Trophoblast cell (in vitro differentiated cells and primary cell): ENCODE results near the gene GRIK4.

Source experiments
- DNase-seq, 2 donors: peaks; one replicate each; pipeline ENCODE4 v3.0.0-alpha.2; 2016
- H2AFZ ChIP-seq: 2 replicates; pipeline ENCODE4 v1.6.1; 2013; ENCODE audit warnings: low read length, moderate library complexity, mild to moderate bottlenecking; ENCODE audit not compliant: insufficient read depth, poor library complexity
- H2AK5ac ChIP-seq: 2 replicates; pipeline ENCODE4 v1.6.1; 2013; ENCODE audit warnings: mild to moderate bottlenecking, low read length
- H2BK120ac ChIP-seq: 2 replicates; pipeline ENCODE4 v1.6.1; 2013; ENCODE audit warnings: low read length, mild to moderate bottlenecking, moderate library complexity; ENCODE audit not compliant: insufficient read depth, poor library complexity
- H2BK12ac ChIP-seq: 2 replicates; pipeline ENCODE4 v1.6.1; 2013; ENCODE audit warnings: mild to moderate bottlenecking, low read length, moderate library complexity
- H2BK5ac ChIP-seq: 2 replicates; pipeline ENCODE4 v1.6.1; 2013; ENCODE audit warnings: low read length, low read depth, moderate library complexity, mild to moderate bottlenecking; ENCODE audit not compliant: poor library complexity
- H3K14ac ChIP-seq: 2 replicates; pipeline ENCODE4 v1.6.1; 2013; ENCODE audit warnings: mild to moderate bottlenecking, low read length
- H3K18ac ChIP-seq: 2 replicates; pipeline ENCODE4 v1.6.1; 2013; ENCODE audit warnings: mild to moderate bottlenecking, low read length
- H3K23ac ChIP-seq: 2 replicates; pipeline ENCODE4 v1.6.1; 2013; ENCODE audit warnings: low read length
- H3K27ac ChIP-seq: 2 replicates; pipeline ENCODE4 v1.5.1; 2013; ENCODE audit warnings: low read depth, mild to moderate bottlenecking, inconsistent platforms, low read length, moderate library complexity
- H3K27me3 ChIP-seq: 2 replicates; pipeline ENCODE4 v1.6.1; 2013; ENCODE audit warnings: inconsistent platforms, mild to moderate bottlenecking, low read length, moderate library complexity; ENCODE audit not compliant: insufficient read depth
- H3K36me3 ChIP-seq, 2 experiments: 1 replicate in 1 of 2; 2 replicates in 1 of 2; pipeline ENCODE4 v1.6.1; 2013; ENCODE audit warnings: low read length in 2 of 2, mild to moderate bottlenecking in 2 of 2, moderate library complexity in 1 of 2; ENCODE audit not compliant: insufficient read depth in 2 of 2, control insufficient read depth in 1 of 2
- H3K4ac ChIP-seq: 2 replicates; pipeline ENCODE4 v1.6.1; 2013; ENCODE audit warnings: low read depth, mild to moderate bottlenecking, low read length, moderate library complexity
- H3K4me1 ChIP-seq, 2 experiments: 1 replicate in 1 of 2; 2 replicates in 1 of 2; pipeline ENCODE4 v1.6.1; 2013; ENCODE audit warnings: low read length in 2 of 2, mild to moderate bottlenecking in 2 of 2, moderate library complexity in 1 of 2; ENCODE audit not compliant: insufficient read depth in 2 of 2, control insufficient read depth in 1 of 2
- H3K4me2 ChIP-seq: 2 replicates; pipeline ENCODE4 v1.6.1; 2013; ENCODE audit warnings: inconsistent platforms, mild to moderate bottlenecking, low read length, moderate library complexity
- H3K4me3 ChIP-seq: 2 replicates; pipeline ENCODE4 v1.5.1; 2013; ENCODE audit warnings: mild to moderate bottlenecking, low read depth, low read length, inconsistent platforms
- H3K79me1 ChIP-seq: one replicate; pipeline ENCODE4 v1.6.1; 2013; ENCODE audit warnings: low read length
- H3K79me2 ChIP-seq: 2 replicates; pipeline ENCODE4 v1.6.1; 2013; ENCODE audit warnings: low read length, mild to moderate bottlenecking; ENCODE audit not compliant: control insufficient read depth, insufficient read depth, poor library complexity
- H3K9ac ChIP-seq: 2 replicates; pipeline ENCODE4 v1.6.1; 2013; ENCODE audit warnings: mild to moderate bottlenecking, low read length
- H3K9me3 ChIP-seq: 2 replicates; pipeline ENCODE4 v1.6.1; 2013; ENCODE audit warnings: low read depth, mild to moderate bottlenecking, control low read depth, inconsistent platforms, low read length; ENCODE audit not compliant: insufficient read depth
- H4K12ac ChIP-seq: 2 replicates; pipeline ENCODE4 v1.6.1; 2013; ENCODE audit warnings: low read depth, mild to moderate bottlenecking, low read length, moderate library complexity
- H4K8ac ChIP-seq: 2 replicates; pipeline ENCODE4 v1.6.1; 2013; ENCODE audit warnings: low read depth, mild to moderate bottlenecking, low read length, moderate library complexity
- H4K91ac ChIP-seq: one replicate; pipeline ENCODE4 v1.6.1; 2013; ENCODE audit warnings: low read depth, mild to moderate bottlenecking, low read length, moderate library complexity
- WGBS: extraction: QIAGEN DNeasy Blood & Tissue Kit; methylation state at CpG from one replicate; pipeline ENCODE4 v1.1.7; 2013; ENCODE audit warnings: missing lambda C conversion rate; ENCODE audit not compliant: insufficient read length, insufficient coverage; ENCODE audit errors: extremely low coverage; 5-methylcytosine and 5-hydroxymethylcytosine counted together

GRIK4 gene

GRCh38 chr11:120517390-120517761, 5.8 kb downstream of the GRIK4 start:
- Histone ChIP-seq H3K79me2 (no peaks in the 10 kb centered on the region), H3K4ac (no peak overlapping the region), H3K36me3 (no peaks in the 10 kb centered on the region), H3K79me1 (no peaks in the 10 kb centered on the region), H3K9ac (no peak overlapping the region), H4K8ac (no peak overlapping the region), H3K18ac (no peak overlapping the region), H3K4me1 (peaks cover 3 to 7% of the 10 kb centered on the region in 2 experiments), H2BK12ac (no peak overlapping the region), H3K4me3 (no peak overlapping the region), H2BK5ac (no peak overlapping the region), H2AK5ac (no peak overlapping the region), H2AFZ (no peak overlapping the region), H2BK120ac (no peak overlapping the region), H3K4me2 (peak overlapping the region; percentile 14), H4K12ac (no peak overlapping the region), H3K14ac (no peak overlapping the region), H3K27ac (no peak overlapping the region), H3K23ac (no peak overlapping the region), H3K27me3 (peaks cover 7% of the 10 kb centered on the region), H3K9me3 (no peaks in the 10 kb centered on the region), H4K91ac (no peak overlapping the region)
- no CpG with 5 or more reads among the region's 13 CpGs for whole genome bisulfite sequencing
- no peak for DNase-seq

DNA sequence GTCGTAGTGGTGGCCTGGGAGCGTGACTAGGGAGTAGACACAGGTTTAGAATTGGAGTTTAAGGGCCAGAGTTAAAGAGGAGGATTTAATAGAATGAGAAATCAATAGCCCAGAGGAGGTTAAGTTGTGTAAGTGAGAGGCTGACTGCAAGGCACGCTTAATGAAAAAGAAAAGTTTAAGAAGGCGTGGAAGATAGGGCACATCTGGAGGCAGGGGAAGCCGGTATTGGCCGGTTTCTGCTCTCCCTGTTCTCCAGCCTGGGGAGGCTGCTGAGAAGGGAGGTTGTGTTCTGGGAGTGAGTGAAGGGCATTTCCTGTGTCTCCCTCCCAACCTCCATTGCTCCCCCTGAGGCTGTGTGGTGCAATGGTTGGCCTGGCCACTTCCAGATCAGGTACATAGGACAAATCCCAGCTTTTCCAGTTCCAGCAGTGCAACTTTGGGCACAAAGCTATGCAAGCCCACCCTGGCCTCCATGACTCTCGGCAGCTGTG, 6.3 kb downstream of the GRIK4 start:
- Histone ChIP-seq H3K36me3 (no peaks in the 10 kb centered on the region), H4K8ac (no peak overlapping the region), H3K4me2 (no peak overlapping the region)

GRCh38 chr11:120518356-120518755, 6.8 kb downstream of the GRIK4 start:
- no peak overlapping the region for H3K23ac ChIP-seq
- H4K91ac ChIP-seq = no peak overlapping the region
- H3K4ac ChIP-seq = no peak overlapping the region
- no peak overlapping the region for H3K14ac ChIP-seq
- no peak overlapping the region for H2BK120ac ChIP-seq
- H2BK5ac ChIP-seq = no peak overlapping the region
- no peaks in the 10 kb centered on the region for H3K36me3 ChIP-seq
- no peak overlapping the region for H3K9ac ChIP-seq
- no CpG with 5 or more reads among the region's 7 CpGs for WGBS
- no peaks in the 10 kb centered on the region for H3K9me3 ChIP-seq
- no peak overlapping the region for H3K27ac ChIP-seq
- H3K27me3 ChIP-seq = no peaks in the 10 kb centered on the region
- H2AFZ ChIP-seq = no peak overlapping the region
- H4K12ac ChIP-seq = no peak overlapping the region
- no peak overlapping the region for H3K4me2 ChIP-seq
- H2AK5ac ChIP-seq = no peak overlapping the region
- H3K79me1 ChIP-seq = no peaks in the 10 kb centered on the region
- DNase-seq = no peak
- H3K18ac ChIP-seq = no peak overlapping the region
- H3K4me1 ChIP-seq = peaks cover 3 to 7% of the 10 kb centered on the region in 2 experiments
- H4K8ac ChIP-seq = no peak overlapping the region
- no peak overlapping the region for H3K4me3 ChIP-seq
- no peaks in the 10 kb centered on the region for H3K79me2 ChIP-seq
- no peak overlapping the region for H2BK12ac ChIP-seq

More for the DNA sequence above, 6.3 kb downstream of the GRIK4 start:
- H2AK5ac ChIP-seq = no peak overlapping the region
- WGBS = no CpG with 5 or more reads among the region's 7 CpGs
- no peak overlapping the region for H3K9ac ChIP-seq
- H2AFZ ChIP-seq = no peak overlapping the region
- no peak overlapping the region for H3K4ac ChIP-seq
- no peak overlapping the region for H2BK12ac ChIP-seq
- H4K91ac ChIP-seq = no peak overlapping the region
- H3K14ac ChIP-seq = no peak overlapping the region
- H3K9me3 ChIP-seq = no peaks in the 10 kb centered on the region
- no peak overlapping the region for H3K18ac ChIP-seq
- H3K23ac ChIP-seq = no peak overlapping the region
- no peak overlapping the region for H2BK120ac ChIP-seq
- H3K4me1 ChIP-seq = peaks cover 3 to 7% of the 10 kb centered on the region in 2 experiments
- H3K27me3 ChIP-seq = peaks cover 4% of the 10 kb centered on the region
- H4K12ac ChIP-seq = no peak overlapping the region
- no peaks in the 10 kb centered on the region for H3K79me1 ChIP-seq
- H2BK5ac ChIP-seq = no peak overlapping the region
- no peak for DNase-seq
- no peaks in the 10 kb centered on the region for H3K79me2 ChIP-seq
- H3K4me3 ChIP-seq = no peak overlapping the region
- no peak overlapping the region for H3K27ac ChIP-seq

DNA sequence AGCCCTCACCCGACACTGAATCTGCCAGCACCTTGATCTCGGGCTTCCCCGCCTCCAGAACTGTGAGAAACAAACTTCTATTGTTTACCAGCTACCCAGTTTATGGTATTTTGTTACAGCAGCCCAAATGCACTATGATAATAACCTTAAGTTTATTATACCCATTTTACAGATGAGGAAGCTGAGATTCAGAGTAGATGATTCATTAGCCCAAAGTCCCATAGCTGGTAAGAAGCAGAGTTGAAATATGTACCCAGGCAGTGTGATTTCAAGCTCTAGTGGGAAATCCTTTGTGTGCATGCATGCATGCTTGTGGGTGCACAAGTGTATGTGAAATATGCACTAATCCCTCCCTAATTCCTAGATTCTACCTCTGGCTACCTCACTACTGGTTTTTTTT, 7.9 kb downstream of the GRIK4 start:
- no peak overlapping the region for H3K18ac ChIP-seq
- H3K27ac ChIP-seq = no peak overlapping the region
- H3K4me1 ChIP-seq = peaks cover 3 to 7% of the 10 kb centered on the region in 2 experiments
- no peaks in the 10 kb centered on the region for H3K79me2 ChIP-seq
- H3K4me3 ChIP-seq = no peak overlapping the region
- H3K4me2 ChIP-seq = no peak overlapping the region
- no peaks in the 10 kb centered on the region for H3K36me3 ChIP-seq
- H2AK5ac ChIP-seq = no peak overlapping the region
- no peak overlapping the region for H3K9ac ChIP-seq
- H3K23ac ChIP-seq = no peak overlapping the region
- no peak overlapping the region for H4K12ac ChIP-seq
- DNase-seq = no peak
- H2BK12ac ChIP-seq = no peak overlapping the region
- no peak overlapping the region for H3K14ac ChIP-seq
- no peak overlapping the region for H2AFZ ChIP-seq
- no peak overlapping the region for H2BK5ac ChIP-seq
- H3K79me1 ChIP-seq = no peaks in the 10 kb centered on the region
- H3K9me3 ChIP-seq = no peaks in the 10 kb centered on the region
- H4K91ac ChIP-seq = no peak overlapping the region
- H2BK120ac ChIP-seq = no peak overlapping the region
- no peak overlapping the region for H3K4ac ChIP-seq
- WGBS = no CpG with 5 or more reads among the region's 3 CpGs
- no peaks in the 10 kb centered on the region for H3K27me3 ChIP-seq
- no peak overlapping the region for H4K8ac ChIP-seq
